AG09319 (cell line): ENCODE measurements around the gene ATP6V1D.
"Not testable (repeated sequence)": the region's sequence is repeated elsewhere in the genome, so short reads cannot be mapped to it uniquely, and the experiment has no call there.

Source experiments
- DNase-seq: peaks from one replicate; pipeline ENCODE4 v3.0.0-alpha.2; 2010; ENCODE audit warnings: low read depth; ENCODE audit errors: extremely low read depth
- TF ChIP-seq, protein P1 (sequence below): IDR thresholded peaks from 2 replicates; pipeline ENCODE4 v1.5.1; 2011; ENCODE audit warnings: low read depth, mild to moderate bottlenecking, inconsistent platforms, low read length, moderate library complexity

ATP6V1D gene

GRCh38 chr14:67359775-67360469, at the start of gene ATP6V1D, which contains the start of gene EIF2S1:
Gene ATP6V1D, minus strand, starts transcription at chr14:67359804. Its CDS starts 106 bp downstream, at chr14:67359698.
Gene EIF2S1, plus strand, starts transcription at chr14:67360328. Its CDS starts 4,440 bp downstream, at chr14:67364768.
- peak; percentile 99 for DNase-seq
- TF ChIP-seq, protein P1, sequence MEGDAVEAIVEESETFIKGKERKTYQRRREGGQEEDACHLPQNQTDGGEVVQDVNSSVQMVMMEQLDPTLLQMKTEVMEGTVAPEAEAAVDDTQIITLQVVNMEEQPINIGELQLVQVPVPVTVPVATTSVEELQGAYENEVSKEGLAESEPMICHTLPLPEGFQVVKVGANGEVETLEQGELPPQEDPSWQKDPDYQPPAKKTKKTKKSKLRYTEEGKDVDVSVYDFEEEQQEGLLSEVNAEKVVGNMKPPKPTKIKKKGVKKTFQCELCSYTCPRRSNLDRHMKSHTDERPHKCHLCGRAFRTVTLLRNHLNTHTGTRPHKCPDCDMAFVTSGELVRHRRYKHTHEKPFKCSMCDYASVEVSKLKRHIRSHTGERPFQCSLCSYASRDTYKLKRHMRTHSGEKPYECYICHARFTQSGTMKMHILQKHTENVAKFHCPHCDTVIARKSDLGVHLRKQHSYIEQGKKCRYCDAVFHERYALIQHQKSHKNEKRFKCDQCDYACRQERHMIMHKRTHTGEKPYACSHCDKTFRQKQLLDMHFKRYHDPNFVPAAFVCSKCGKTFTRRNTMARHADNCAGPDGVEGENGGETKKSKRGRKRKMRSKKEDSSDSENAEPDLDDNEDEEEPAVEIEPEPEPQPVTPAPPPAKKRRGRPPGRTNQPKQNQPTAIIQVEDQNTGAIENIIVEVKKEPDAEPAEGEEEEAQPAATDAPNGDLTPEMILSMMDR, result peak; percentile 98

GRCh38 chr14:67408122-67408801, 48.7 kb upstream of the ATP6V1D start:
- DNase-seq, result not testable (repeated sequence)

DNA sequence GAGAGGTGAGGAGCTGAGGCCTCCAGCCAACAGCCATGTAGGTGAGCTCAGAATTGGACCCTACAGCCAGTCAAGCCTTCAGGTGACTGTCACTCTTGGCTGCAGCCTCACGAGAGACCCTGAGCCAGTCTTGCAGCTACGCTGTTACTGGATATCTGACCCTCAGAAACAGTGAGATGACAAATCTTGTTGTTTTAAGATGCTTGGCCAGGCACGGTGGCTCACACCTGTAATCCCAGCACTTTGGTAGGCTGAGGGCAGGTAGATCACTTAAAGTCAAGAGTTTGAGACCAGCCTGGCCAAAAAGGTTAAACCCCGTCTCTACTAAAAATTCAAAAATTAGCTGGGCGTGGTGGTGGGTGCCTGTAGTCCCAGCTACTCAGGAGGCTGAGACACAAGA, 46.2 kb upstream of the ATP6V1D start:
- no peak for DNase-seq
- TF ChIP-seq, protein P1, result no peak

DNA sequence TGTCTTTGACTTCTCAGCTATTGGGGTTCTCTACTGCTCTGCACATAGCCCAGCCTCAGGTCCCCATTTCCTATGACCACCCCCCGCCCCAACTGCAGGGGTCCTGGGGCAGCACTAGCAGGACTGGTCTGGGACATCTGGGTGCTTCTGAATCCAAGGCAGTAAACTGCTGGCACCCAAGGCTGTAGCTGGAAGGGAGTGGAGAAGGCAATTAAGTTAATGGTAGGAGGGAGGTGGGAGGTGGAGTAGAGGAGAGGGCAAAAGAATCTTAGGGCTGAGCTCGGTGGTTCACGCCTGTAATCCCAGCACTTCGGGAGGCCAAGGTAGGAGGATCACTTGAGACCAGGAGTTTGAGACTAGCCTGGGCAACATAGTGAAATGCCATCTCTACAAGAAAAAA, 40.8 kb upstream of the ATP6V1D start:
- TF ChIP-seq, protein P1, result no peak
- no peak for DNase-seq

DNA sequence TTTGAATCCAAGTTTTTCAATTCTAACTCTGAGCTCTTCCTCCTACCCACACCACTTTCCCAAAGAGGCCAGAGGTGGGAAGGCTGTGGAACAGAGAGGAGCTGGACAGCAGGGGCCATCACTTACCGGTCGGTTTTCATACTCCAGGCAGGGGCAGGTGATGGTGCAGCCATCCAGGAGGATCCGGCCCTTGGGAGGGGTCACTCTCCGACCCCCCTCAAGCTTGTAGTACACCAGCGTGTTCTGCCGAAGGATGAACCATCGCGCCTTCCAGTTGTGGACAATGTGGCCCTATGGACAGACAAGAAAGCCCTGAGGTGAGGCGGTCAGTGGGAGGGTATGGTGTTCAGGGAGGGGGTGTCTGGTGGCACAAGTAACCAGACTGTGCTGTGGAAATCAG, 37.9 kb upstream of the ATP6V1D start:
- no peak for DNase-seq
- TF ChIP-seq, protein P1, result no peak

DNA sequence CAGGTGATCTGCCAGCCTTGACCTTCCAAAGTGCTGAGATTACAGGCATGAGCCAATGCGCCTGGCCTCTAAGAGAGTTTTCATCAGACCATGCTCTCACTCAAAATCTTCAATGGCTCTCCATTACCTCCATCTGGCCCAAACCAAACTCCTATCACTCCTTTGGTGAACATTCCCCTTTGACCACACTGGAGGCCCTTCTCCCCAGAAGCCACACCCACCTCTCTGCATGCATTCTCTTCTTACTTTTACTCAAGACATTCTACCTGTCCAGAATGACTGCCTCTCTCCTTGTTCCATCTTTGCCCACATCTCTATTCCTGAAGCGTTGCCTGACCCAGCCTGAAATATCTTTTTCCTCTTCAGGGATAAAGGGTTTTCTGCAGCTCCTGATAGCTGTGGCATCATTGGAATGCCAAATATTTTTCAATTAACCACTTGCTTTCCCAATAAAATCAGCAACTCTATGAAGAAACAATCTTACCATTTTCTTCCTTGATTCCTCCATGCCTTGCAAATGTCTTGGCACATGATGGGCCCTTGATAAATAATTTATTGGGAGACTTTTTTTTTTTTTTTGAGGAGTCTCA, 36.9 kb upstream of the ATP6V1D start:
- DNase-seq, result no peak
- TF ChIP-seq, protein P1, result no peak

GRCh38 chr14:67395876-67396189, 36.2 kb upstream of the ATP6V1D start:
- TF ChIP-seq, protein P1, result no peak
- no peak for DNase-seq
